GM18861 (cell line): ENCODE measurements around the gene DHCR24.

ENCODE experiments used
- ATAC-seq: cut with Tn5 transposase; IDR thresholded peaks from one replicate; pipeline ENCODE4 v1.9.1; 2021; ENCODE audit not compliant: unreplicated experiment

DHCR24 gene

GRCh38 chr1:54818461-54819194 lies 68.4 kb downstream of the DHCR24 start:
- no peak for ATAC-seq

- no peak for ATAC-seq
Measured at GRCh38 chr1:54816951-54817350, 70.0 kb downstream of the DHCR24 start.

- no peak for ATAC-seq
Measured at GRCh38 chr1:54816130-54816529, 70.9 kb downstream of the DHCR24 start.

DNA sequence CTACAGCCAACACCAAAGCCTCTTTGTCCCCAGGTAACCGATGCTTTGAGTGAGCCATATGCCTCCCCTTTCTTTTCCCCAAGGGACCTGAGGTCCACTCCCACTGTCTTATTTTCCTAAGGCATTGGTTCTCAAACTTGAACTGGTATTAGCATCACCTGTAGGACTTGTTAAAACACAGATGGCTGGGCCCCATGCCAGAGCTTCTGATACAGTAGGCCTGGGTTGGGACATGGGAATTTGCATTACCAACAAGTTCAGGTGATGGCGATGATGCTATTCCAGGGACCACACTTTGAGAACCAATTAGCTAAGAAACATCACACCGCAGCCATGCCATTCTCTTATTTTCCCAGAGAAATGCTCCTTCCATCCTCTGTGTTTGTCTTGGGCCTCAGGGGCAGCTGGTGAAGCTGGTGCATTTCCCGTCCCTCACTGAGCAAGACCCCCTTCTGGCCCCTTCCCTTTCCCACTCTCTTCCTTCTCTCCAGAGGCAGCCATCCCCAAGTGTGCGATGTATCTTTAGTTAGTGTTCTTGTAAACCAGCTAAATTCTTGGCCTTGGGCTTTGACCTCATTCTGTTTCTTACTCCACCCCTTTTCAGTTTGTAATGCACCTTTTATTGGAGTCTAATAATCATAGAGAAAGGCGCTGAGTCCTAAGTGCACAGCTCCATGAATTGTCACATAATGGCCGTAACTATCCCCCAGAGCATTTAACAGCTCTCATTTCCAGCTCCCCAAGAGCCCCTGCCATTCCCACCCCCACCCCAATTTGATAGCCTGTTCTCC lies 71.7 kb downstream of the DHCR24 start:
- ATAC-seq = no peak

- no peak for ATAC-seq
Measured at GRCh38 chr1:54814571-54814970, 72.4 kb downstream of the DHCR24 start.

- no peak for ATAC-seq
Measured at GRCh38 chr1:54814126-54814498, 72.9 kb downstream of the DHCR24 start.

DNA sequence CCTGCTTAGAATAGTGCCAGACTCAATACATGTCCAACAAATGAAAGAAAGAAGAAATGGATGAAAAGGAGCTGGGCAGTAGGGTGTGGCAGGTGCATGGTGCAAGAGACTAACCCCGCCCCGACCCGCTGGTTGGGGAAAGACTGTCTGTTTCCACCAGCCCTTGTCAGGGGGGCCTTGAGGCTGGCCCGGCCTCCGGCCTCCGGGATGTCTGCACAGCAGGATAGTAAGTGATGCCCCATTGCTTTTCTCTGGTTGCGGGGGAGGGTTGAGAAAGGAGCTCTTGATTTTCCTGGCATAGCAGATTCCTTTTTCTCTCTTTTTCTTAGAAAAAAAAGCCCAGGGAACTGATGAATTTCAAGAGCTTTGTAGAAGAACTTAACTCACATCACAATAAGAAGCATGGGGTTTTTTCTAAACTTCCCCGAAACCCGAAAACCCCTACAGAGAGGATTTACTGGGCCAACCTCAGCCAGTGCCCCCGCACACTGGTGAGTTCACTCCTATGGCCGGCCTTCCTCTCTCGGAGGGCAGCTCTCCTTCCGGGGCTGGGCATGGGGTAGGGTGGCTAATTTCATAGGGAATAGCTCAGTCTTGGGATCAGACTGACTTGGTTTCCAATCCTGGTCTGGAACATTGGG lies 73.4 kb downstream of the DHCR24 start:
- ATAC-seq = no peak

GRCh38 chr1:54812801-54813484 lies 74.1 kb downstream of the DHCR24 start:
- ATAC-seq = no peak

DNA sequence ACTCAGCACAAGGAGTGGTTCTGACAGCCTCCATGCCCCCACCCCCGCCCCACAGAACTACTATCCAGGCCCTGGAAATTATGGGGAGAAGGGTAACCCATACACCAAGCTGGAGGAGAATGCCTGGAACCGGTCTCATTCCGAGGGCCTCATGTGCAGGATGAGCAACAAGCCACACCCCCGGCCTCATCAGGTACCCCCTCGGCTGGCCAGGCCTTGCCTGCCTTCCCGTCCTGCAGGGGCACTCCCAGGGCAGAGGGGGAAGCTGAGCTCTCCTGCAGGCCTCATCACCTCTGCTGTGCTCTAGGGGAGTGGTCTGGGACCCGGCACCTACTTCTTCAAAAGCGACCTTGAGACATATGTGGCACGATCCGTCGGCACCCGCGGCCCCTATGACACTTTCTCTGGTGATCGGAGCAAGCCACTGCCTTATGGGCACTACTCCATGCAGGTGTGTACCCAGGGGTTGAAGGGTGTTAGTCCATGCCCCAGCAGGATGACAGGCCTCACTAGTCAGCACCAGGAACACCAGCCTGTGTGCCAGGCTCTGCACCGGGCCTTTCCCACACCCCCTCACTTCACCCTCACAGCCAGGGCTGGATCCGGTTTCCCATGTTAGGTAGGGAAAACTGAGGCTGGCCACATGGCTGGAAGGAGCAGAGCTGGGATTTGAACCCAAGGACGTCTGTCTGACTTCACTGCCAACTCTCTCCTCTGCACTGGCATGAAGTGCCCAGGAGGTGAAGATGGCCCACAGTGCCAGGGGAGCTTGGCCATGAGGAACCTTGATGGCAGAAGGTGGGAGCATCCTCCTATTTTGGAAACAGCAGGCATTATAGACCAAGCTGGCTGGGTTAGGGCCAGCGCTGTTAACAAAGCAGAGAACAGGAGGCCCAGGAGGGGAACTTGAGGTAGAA lies 75.0 kb downstream of the DHCR24 start:
- ATAC-seq = no peak

GRCh38 chr1:54811066-54811465 lies 75.9 kb downstream of the DHCR24 start:
- ATAC-seq = no peak

DNA sequence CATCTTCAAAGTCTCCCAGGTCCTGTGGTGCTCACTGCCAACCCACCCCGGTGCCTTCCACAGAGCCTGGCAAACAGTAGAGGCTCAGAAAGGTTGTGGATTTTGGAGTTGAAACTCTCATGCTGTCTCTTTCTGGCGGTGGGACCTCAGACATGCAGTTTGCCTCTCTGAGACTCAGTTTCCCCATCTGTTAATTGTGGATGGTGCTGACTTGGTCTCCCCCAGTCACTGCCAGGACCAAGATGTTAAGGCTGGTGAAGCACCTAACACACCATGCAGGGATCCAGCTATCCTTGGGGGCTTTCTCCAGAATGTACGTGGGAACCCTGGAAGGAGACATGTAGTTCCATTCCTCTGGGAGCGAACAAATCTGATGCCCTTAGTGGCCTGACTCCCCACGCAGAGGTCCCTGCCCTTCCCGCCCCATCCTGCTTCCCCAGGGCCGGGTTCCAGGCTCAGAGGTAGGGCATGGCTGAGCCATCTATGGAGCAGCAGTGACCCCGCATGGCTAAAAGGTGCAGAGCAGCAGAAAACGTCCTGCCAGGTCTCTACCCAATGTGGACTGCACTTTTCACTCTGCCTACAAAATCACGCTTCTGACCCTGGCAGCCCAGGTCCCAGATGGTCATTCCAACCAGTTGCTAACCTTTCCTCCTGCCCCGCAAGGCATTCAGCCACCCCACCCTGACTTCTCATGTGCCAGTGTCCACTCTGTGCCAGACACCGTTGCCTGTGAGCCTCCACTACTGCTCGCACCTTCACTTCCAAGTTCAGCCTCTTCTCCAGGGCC lies 76.6 kb downstream of the DHCR24 start:
- ATAC-seq = peak; percentile 70

- ATAC-seq = no peak
Measured at GRCh38 chr1:54809496-54810074, 77.4 kb downstream of the DHCR24 start.

GRCh38 chr1:54808443-54809207 lies 78.4 kb downstream of the DHCR24 start:
- ATAC-seq = no peak

GRCh38 chr1:54807756-54808155 lies 79.2 kb downstream of the DHCR24 start:
- ATAC-seq = no peak

DNA sequence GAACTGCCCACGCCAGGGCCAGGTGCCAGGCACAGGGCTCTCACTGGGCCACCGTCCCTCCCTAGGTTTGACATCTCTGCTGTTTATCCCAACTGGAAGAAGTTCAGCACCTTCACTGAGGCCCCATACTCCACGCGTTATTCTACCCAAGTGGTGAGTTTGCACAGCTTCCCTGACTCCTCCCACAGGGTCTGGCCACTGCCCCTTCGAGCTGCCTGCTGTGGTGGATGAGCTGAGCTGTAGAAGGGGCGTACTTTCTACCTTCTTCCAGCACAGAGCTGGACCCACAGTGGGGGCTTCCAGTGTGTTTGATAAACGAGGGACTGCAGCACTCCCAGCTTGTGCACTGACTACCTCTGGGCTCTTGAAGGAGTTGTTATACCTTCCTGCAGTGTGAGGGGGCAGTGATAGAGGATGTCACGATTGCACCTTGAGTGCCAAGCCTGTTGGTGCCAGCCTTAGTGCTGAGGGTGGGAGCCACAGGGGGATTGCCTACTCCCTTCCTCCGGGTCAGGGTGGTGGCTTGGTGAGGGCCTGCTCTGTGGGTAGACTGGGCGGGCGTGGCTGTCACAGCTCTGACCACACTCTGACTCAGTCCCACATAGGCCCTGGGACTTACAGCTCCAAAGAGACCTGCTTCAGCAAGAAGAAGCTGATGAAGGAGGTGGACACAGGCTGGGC lies 79.9 kb downstream of the DHCR24 start:
- ATAC-seq = no peak

DNA sequence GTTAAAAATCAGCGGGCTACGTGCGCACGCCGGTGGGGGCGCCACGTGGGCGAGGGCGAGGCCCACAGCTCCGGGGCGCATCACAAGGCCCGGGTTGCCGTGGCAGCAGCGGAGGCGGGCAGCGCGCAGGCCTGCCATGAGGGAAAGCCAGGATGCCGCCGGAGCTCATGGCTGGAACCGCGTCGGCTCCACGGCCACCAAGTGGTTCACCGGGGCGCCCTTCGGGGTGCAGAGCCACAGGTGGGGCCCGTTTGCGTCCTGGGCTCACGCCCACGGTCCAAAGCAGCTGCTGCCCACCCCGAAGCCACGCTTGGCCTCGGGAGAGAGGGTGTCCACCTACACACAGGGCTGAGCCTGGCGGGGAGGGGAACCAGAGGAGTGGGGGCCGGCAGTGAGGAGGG lies 81.0 kb downstream of the DHCR24 start:
- ATAC-seq = no peak

DNA sequence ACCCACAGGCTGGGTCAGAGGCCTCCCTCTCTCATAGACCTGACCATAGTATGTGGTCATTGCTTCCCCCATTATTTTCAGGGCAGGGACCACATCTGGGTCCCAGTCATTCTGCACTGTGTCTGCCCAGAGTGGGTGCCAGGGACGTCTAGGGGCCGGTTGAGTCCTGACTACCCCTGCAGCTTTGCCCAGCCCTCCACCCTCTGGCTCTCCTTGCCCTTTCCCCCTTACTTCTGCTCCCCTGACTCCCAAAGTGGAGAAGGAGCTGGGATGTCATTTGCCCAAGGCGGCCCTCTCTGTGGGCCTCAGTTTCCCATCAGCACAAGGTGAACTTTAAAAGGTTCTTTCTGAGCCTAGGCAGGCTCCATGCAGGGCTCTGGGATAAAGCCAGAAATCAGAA lies 81.5 kb downstream of the DHCR24 start:
- ATAC-seq = no peak
